Activated CD4-positive, alpha-beta memory T cell treated with anti-CD3 and anti-CD28 coated beads, Interleukin-2, amount 10 ng/mL, durations not matched to agents 7 days and 5 days (primary cell): ENCODE data around the gene TNRC18. TPM values are rescaled to one million over a fixed set of nuclear protein-coding genes. Genes with fewer than 3 reads are reported as not detected.

Source experiments
- CTCF ChIA-PET: fragments of 350-600 bp; sonication (Branson Sonifier 250); formaldehyde crosslinking; loops from one replicate; lab custom pipeline; 2021; ENCODE audit warnings: antibody characterized with exemption, inconsistent platforms; lab: Charles Lee
- POLR2A ChIA-PET: fragments of 350-600 bp; sonication (Branson Sonifier 250); formaldehyde crosslinking; loops from one replicate; lab custom pipeline; 2021; ENCODE audit warnings: antibody characterized with exemption; lab: Charles Lee
- DNase-seq: peaks from one replicate; pipeline ENCODE4 v3.0.0-alpha.2; 2020
- H3K27ac Mint-ChIP-seq: one replicate; pipeline ENCODE4 v1.8.0; 2021; ENCODE audit warnings: mild to moderate bottlenecking, mixed read lengths
- H3K27me3 Mint-ChIP-seq: one replicate; pipeline ENCODE4 v1.8.0; 2021; ENCODE audit warnings: mixed read lengths
- H3K36me3 Mint-ChIP-seq: one replicate; pipeline ENCODE4 v1.8.0; 2021; ENCODE audit warnings: low read depth, mixed read lengths
- H3K4me1 Mint-ChIP-seq: one replicate; pipeline ENCODE4 v1.8.0; 2021; ENCODE audit warnings: mixed read lengths
- H3K4me3 Mint-ChIP-seq: one replicate; pipeline ENCODE4 v1.8.0; 2021; ENCODE audit warnings: mild to moderate bottlenecking, mixed read lengths
- H3K9me3 Mint-ChIP-seq: one replicate; pipeline ENCODE4 v1.8.0; 2021; ENCODE audit warnings: mixed read lengths
- total RNA-seq, 2 experiments: library from RNA; stranded (reverse); gene quantifications; one replicate each; pipeline ENCODE4 v1.2.3, GENCODE V29; 2021

The TNRC18 gene
- total RNA-seq, 2 experiments from 2014 or later = 56.5 to 57.6 TPM

GRCh38 chr7:5420881-5421713 is 2.5 kb downstream of the TNRC18 start:
- H3K4me3 Mint-ChIP-seq = peak overlapping the region; percentile 41
- CTCF ChIA-PET = interaction anchor here (1.2 to 2.9 kb wide), 3 partner anchors 14 to 181 kb away, joined by 3 to 19 read pairs (median 3); no protein-coding TSS in a partner anchor
- DNase-seq = no peak
- H3K27ac Mint-ChIP-seq = no peak overlapping the region
- peaks cover 75% of the 10 kb centered on the region for H3K27me3 Mint-ChIP-seq
- no peaks in the 10 kb centered on the region for H3K9me3 Mint-ChIP-seq
- peaks cover 42% of the 10 kb centered on the region for H3K4me1 Mint-ChIP-seq
- POLR2A ChIA-PET = interaction anchor here (1.0 to 3.7 kb wide), 2 partner anchors 24 to 107 kb away, joined by 3 to 31 read pairs; no protein-coding TSS in a partner anchor
- H3K36me3 Mint-ChIP-seq = peaks cover 7% of the 10 kb centered on the region

GRCh38 chr7:5420067-5420880 is 3.4 kb downstream of the TNRC18 start:
- DNase-seq = no peak

DNA sequence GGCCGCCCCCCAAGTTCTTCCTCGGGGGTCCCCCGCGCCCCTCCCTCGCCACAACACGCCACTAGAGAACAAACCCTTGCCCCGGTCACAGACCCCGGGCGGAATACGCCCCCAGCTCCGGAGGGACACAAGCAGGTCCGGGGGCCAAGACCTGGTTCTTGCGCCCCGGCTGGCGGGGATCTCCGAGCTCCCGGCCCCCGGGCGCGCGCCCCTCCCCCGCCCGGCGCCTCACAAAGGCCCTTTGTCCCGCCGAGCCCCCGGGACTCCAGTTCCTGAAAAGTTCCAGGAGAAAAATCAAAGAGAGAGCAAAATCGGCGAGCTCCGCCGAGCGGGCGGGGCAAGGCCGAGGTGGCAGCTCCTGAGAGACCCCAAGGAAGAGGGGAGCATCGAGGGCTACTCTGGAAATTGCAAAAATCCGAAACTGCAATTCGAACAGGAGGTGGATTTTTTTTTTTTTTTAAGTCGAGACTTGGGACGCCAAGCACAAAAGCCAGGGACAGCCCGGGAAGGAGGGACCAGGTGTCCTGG is 4.0 kb downstream of the TNRC18 start:
- Mint-ChIP-seq H3K36me3 (peaks cover 7% of the 10 kb centered on the region), H3K27ac (no peak overlapping the region), H3K27me3 (peaks cover 66% of the 10 kb centered on the region), H3K4me1 (peaks cover 29% of the 10 kb centered on the region), H3K4me3 (no peak overlapping the region), H3K9me3 (no peaks in the 10 kb centered on the region)
- no peak for DNase-seq
- ChIA-PET CTCF (interaction anchor here (0.6 kb wide), 1 partner anchor 23 kb away, joined by 4 read pairs; no protein-coding TSS in a partner anchor), POLR2A (no interaction called here)

More at GRCh38 chr7:5420067-5420880, 3.4 kb downstream of the TNRC18 start:
- CTCF ChIA-PET = interaction anchor here (0.6 to 2.9 kb wide), 2 partner anchors 23 to 24 kb away, joined by 4 to 19 read pairs; no protein-coding TSS in a partner anchor
- Mint-ChIP-seq H3K27ac (no peak overlapping the region), H3K36me3 (peaks cover 7% of the 10 kb centered on the region), H3K4me1 (peaks cover 35% of the 10 kb centered on the region), H3K27me3 (peaks cover 67% of the 10 kb centered on the region), H3K9me3 (no peaks in the 10 kb centered on the region), H3K4me3 (peak overlapping the region; percentile 41)
- POLR2A ChIA-PET = interaction anchor here (1.0 to 3.7 kb wide), 2 partner anchors 23 to 108 kb away, joined by 3 to 31 read pairs; no protein-coding TSS in a partner anchor

GRCh38 chr7:5418285-5418582 is 5.4 kb downstream of the TNRC18 start:
- H3K4me3 Mint-ChIP-seq = no peak overlapping the region
- DNase-seq = no peak
- H3K9me3 Mint-ChIP-seq = no peaks in the 10 kb centered on the region
- peaks cover 7% of the 10 kb centered on the region for H3K36me3 Mint-ChIP-seq
- peak overlapping the region; percentile 29 for H3K27ac Mint-ChIP-seq
- CTCF ChIA-PET = interaction anchor here (1.6 kb wide), 1 partner anchor 178 kb away, joined by 4 read pairs; no protein-coding TSS in a partner anchor
- H3K4me1 Mint-ChIP-seq = peaks cover 24% of the 10 kb centered on the region
- peaks cover 67% of the 10 kb centered on the region for H3K27me3 Mint-ChIP-seq
- POLR2A ChIA-PET = no interaction called here

- Mint-ChIP-seq H3K9me3 (no peaks in the 10 kb centered on the region), H3K4me1 (peaks cover 19% of the 10 kb centered on the region), H3K4me3 (no peak overlapping the region), H3K27ac (no peak overlapping the region), H3K27me3 (peaks cover 63% of the 10 kb centered on the region), H3K36me3 (peaks cover 7% of the 10 kb centered on the region)
- CTCF ChIA-PET = interaction anchor here (1.4 to 1.6 kb wide), 3 partner anchors 51 to 177 kb away, joined by 4 to 5 read pairs (median 4); no protein-coding TSS in a partner anchor
- POLR2A ChIA-PET = interaction anchor here (0.8 kb wide), 1 partner anchor 360 kb away, joined by 3 read pairs; no protein-coding TSS in a partner anchor
- no peak for DNase-seq
These were observed 6.2 kb downstream of the TNRC18 start for GRCh38 chr7:5417106-5418071.

DNA sequence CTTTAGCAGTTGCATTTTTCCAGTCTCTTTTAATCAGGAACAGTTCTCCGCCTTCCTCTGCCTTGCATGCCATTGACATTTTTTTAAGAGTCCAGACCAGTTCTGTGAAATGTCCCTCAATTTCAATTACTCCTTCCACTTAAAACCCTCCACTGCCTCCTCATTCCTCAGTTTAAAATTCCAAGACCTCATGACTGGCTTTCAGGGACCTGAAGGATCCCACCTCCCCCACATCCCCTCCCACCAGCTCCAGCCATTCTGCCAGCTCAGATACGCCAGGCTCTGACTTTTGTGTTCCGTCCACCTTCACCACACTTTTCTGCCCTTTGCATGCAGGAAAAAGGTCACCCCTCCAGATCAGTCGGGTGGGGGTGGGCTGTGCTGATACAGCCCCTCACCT is 8.7 kb downstream of the TNRC18 start:
- Mint-ChIP-seq H3K4me1 (peaks cover 7% of the 10 kb centered on the region), H3K36me3 (peaks cover 7% of the 10 kb centered on the region), H3K27ac (no peak overlapping the region), H3K9me3 (no peaks in the 10 kb centered on the region), H3K27me3 (peaks cover 56% of the 10 kb centered on the region), H3K4me3 (no peak overlapping the region)
- ChIA-PET CTCF (no interaction called here), POLR2A (no interaction called here)
- DNase-seq = no peak

DNA sequence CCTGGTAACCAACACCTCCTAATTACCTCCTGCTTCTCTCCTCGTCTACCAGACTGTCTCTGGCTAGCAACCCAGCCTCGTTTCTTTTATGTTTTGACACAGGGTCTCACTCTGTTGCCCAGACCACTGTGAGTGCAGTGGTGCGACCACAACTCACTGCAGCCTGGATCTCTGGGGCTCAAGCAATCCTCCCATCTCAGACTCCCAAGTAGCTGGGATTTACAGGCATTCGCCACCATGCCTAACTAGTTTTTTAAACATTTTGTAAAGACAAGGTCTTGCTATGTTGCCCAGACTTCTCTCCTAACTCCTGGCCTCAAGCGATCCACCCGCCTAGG is 10.2 kb downstream of the TNRC18 start:
- POLR2A ChIA-PET = no interaction called here
- H3K27ac Mint-ChIP-seq = no peak overlapping the region
- DNase-seq = no peak
- CTCF ChIA-PET = no interaction called here
- H3K4me1 Mint-ChIP-seq = peaks cover under 1% of the 10 kb centered on the region
- peaks cover 51% of the 10 kb centered on the region for H3K27me3 Mint-ChIP-seq
- H3K36me3 Mint-ChIP-seq = peaks cover 1% of the 10 kb centered on the region
- H3K4me3 Mint-ChIP-seq = no peak overlapping the region
- no peaks in the 10 kb centered on the region for H3K9me3 Mint-ChIP-seq

DNA sequence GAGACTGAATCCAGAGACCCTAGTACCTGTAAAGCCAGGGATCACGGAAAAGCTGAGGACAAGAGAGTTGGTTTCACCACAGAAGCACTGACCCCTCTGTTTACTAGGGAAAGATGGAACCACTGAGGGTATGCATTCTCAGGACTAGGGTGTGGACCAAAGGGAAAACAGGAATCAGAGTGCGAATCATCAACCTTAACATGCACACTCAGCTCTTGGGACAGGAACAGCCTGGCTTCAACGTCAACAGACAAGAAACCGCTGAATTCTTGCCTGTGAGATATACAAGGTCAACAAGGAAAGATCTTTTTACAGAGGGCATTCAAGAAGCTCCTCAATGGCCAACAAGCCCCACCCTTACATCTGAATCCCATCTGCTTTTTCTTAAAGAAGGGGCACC is 14.9 kb downstream of the TNRC18 start:
- Mint-ChIP-seq H3K27me3 (peaks cover 28% of the 10 kb centered on the region), H3K4me1 (no peaks in the 10 kb centered on the region), H3K9me3 (no peaks in the 10 kb centered on the region), H3K4me3 (no peak overlapping the region), H3K27ac (no peak overlapping the region), H3K36me3 (no peaks in the 10 kb centered on the region)
- DNase-seq = no peak
- POLR2A ChIA-PET = no interaction called here
- CTCF ChIA-PET = interaction anchor here (1.0 kb wide), 1 partner anchor 12 kb away, joined by 6 read pairs; no protein-coding TSS in a partner anchor

DNA sequence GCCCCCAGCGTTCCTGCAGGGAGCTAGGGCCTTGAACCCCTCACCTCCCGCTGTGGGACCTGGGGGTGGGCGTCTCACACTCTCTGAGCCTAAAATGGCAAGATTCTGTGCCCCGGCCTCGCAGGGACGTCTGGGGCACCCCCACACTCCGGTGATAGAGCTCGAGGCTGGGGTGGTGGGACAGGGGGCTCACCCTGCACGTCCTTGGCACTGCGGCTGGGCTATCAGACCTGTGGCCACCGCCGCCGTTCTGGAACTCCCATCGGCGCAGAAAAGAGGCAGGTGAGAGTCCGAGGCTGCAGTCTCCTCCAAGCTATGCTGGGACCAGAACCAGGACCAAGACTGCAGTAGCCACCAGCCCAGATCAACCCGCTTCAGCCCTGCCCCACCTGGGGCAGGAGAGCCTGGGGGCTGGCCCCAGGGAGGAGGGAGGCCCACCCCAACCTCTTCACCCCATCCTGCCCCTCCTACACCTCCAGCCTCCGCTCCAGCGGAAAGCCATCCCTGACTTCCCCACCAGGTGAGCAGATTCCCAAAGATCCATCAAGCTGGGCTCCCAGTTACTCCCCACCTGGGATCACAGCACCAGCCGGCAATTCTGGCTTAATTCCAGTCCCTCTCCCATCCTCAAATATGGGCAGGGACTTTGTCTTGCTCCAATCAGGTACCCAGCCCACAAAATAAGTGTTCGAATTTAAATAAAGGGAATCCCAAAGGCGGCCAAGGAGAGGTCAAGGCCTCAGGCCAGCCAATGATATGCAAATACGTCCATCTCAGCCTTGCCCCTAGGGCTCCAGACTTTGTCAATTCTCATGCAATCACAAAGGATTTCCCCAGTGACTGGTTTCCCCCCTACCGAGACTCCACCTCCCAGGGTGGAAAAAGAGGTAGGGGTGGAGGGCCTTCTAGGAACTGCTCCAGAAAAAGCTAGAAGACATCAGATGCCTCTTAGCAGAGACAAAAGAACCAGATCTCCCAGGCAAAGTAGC is 16.4 kb downstream of the TNRC18 start:
- Mint-ChIP-seq H3K9me3 (no peaks in the 10 kb centered on the region), H3K27ac (no peak overlapping the region), H3K4me1 (no peaks in the 10 kb centered on the region), H3K36me3 (no peaks in the 10 kb centered on the region), H3K4me3 (no peak overlapping the region), H3K27me3 (peaks cover 20% of the 10 kb centered on the region)
- DNase-seq = no peak
- ChIA-PET CTCF (interaction anchor here (1.5 kb wide), 1 partner anchor 10 kb away, joined by 4 read pairs; no protein-coding TSS in a partner anchor), POLR2A (interaction anchor here (0.9 to 1.4 kb wide), 2 partner anchors 11 kb away, joined by 4 to 5 read pairs; no protein-coding TSS in a partner anchor)

DNA sequence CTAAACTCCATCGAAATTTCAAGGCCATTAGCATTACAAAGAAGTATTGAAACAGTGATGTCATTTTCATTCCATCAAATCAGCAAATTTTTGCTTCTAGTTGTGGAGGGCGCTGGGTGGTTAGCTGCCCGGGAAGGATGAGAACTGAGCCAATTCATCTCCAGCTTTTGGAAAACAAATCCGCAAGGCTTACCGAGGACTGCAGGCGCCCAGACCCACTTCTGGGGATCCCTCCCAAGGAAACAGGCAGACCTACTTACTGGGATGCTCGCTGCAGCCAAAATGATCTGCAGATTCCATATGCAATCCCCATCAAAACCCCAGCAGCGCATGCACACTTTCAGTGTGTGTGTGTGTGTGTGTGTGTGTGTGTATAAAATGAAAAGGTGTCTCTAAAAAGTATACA is 19.2 kb downstream of the TNRC18 start:
- H3K4me3 Mint-ChIP-seq = no peak overlapping the region
- no peaks in the 10 kb centered on the region for H3K9me3 Mint-ChIP-seq
- DNase-seq = no peak
- CTCF ChIA-PET = no interaction called here
- no peak overlapping the region for H3K27ac Mint-ChIP-seq
- POLR2A ChIA-PET = no interaction called here
- peaks cover 10% of the 10 kb centered on the region for H3K27me3 Mint-ChIP-seq
- H3K36me3 Mint-ChIP-seq = no peaks in the 10 kb centered on the region
- H3K4me1 Mint-ChIP-seq = peaks cover 6% of the 10 kb centered on the region

- no peak for DNase-seq
- ChIA-PET POLR2A (no interaction called here), CTCF (no interaction called here)
- H3K27me3 Mint-ChIP-seq = peaks cover 3% of the 10 kb centered on the region
- H3K4me3 Mint-ChIP-seq = no peak overlapping the region
- peaks cover 12% of the 10 kb centered on the region for H3K4me1 Mint-ChIP-seq
- no peaks in the 10 kb centered on the region for H3K36me3 Mint-ChIP-seq
- no peak overlapping the region for H3K27ac Mint-ChIP-seq
- H3K9me3 Mint-ChIP-seq = no peaks in the 10 kb centered on the region
These were observed 20.2 kb downstream of the TNRC18 start for GRCh38 chr7:5403442-5403841.
